Stimulated activated CD4-positive, alpha-beta T cell treated with anti-CD3 and anti-CD28 coated beads, Interleukin-2, amount 100 ng/mL, for 24 hours (primary cell): ENCODE measurements around the gene OR2Z1.

Experiments used
- DNase-seq, 2 donors: peaks; one replicate each; pipeline ENCODE4 v3.0.0-alpha.2; 2020

OR2Z1 gene, protein sequence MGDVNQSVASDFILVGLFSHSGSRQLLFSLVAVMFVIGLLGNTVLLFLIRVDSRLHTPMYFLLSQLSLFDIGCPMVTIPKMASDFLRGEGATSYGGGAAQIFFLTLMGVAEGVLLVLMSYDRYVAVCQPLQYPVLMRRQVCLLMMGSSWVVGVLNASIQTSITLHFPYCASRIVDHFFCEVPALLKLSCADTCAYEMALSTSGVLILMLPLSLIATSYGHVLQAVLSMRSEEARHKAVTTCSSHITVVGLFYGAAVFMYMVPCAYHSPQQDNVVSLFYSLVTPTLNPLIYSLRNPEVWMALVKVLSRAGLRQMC

DNA sequence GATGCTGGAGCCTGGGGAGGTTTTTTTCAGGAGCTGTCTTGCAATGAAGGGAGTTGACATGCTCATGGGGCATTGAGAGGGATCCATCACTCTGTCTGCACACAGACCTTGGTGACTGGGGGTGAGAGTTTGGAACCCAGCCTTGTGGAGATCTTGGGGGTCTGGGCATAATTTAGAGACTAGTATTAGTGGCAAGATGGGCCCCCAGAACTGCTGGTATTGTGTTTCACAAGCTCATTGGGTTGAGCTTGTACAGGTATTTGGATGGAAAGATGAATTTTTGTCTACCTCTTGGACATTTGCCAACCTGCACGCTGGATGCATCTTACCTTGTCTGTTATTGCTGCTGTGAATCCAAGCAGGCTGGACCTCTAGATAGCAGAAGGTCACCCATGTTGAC, at the start of gene OR2Z1:
Gene OR2Z1, plus strand, starts transcription at position 301 of the 400 bp plus-strand sequence. CDS start 9,395 bp downstream, outside the sequence.
- DNase-seq: no peak

DNA sequence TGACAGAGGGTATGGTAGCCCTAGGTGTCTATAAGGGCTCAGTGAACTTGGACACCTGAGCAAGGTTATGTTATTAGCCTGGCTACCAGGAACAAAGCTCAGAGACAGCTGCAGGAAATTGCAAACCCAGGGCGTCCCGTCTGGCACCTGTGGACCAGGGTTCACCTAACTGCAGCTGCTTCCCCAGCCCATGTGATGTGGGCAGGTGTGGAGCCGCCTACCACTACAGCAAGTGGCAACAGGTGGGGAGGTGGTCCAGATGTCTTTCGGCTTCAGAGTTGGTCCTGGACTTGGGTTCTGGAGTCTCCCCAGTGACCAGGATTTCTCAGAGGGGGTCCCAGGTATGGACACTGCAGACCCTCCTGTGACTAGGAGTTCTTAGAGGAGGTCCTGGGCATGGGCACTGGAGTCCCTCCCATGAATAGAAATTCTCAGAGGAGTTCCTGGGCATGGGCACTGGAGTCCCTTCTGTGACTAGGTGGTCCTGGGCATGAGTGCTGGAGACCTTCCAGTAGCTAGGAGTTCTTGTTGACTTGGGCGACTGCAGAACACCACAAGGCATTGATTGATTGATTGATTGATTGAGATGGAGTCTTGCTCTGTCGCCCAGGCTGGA, 48.0 kb upstream of the OR2Z1 start:
- DNase-seq: no peak

DNA sequence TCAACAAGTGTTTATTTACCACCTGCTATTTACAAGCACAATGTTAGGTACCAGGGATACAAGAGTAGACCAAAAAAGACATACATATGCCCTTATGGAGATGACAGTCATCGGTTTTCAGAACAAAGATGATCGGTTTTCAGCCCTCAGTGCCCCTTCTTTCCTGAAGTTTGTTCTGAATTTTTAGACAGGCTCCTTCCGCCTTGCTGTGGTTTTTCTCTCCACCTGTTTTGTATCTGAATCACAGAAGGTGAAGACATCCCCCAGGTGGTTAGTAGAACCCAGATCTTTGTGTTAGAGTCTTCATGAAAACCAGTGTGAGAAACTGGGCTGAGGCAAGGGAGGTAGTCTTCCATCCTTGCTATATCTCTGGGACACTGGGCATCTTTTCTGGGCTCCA, 46.4 kb upstream of the OR2Z1 start:
- no peak for DNase-seq

DNA sequence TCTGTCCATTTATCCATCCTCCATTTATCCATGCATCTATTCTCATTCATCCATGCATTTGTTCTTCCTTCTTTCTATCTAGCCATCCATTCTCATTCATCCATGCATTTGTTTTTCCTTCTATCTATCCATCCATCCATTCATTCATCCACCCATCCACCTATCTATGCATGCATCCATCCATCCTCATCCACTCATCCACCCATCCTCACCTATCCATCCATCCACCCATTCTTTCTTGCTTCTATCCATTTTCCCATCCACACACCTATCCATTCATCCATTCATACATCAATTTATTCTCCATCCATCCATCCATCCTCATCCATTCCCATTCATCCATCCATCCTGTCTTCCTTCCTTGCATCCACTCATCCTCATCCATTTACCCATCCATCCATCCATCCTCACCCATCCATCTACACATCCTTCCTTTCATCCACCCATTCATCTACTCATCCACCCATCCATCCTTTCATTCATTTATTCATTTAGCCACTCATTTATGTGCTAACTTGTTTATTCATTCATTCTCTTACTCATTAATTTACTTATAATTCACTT, 43.1 kb upstream of the OR2Z1 start:
- no peak for DNase-seq

DNA sequence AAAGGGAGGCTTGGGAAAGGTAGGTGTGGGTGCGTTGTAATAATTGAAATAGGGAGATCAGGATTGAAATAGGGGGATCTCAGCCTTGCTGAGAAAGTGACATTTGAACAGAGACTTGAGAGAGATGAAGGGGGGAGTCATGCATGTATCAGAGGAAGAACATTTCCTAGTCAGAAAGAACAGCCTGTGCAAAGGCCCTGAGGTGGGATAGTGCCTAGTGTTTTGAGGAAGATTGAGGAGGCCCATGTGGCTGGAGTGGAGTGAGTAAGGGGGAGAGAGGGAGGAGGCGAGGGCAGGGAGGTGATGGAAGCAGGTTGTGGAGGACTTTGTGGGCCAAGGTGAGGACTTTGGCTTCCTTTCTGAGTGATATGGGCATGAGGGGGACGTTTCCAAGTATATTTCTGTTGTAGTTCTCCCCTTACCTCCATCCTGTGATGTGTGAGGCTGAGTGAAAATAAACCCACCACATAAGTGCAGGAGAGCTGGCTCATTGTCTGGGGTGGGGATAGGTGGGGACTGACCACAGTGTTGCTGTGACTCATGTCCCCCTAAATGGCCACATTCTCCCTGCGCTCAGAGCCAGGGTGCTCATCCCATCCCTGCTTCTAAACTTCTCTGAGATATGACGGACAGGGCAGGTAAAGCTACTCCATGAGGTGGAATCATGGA, 40.6 kb upstream of the OR2Z1 start:
- no peak for DNase-seq

DNA sequence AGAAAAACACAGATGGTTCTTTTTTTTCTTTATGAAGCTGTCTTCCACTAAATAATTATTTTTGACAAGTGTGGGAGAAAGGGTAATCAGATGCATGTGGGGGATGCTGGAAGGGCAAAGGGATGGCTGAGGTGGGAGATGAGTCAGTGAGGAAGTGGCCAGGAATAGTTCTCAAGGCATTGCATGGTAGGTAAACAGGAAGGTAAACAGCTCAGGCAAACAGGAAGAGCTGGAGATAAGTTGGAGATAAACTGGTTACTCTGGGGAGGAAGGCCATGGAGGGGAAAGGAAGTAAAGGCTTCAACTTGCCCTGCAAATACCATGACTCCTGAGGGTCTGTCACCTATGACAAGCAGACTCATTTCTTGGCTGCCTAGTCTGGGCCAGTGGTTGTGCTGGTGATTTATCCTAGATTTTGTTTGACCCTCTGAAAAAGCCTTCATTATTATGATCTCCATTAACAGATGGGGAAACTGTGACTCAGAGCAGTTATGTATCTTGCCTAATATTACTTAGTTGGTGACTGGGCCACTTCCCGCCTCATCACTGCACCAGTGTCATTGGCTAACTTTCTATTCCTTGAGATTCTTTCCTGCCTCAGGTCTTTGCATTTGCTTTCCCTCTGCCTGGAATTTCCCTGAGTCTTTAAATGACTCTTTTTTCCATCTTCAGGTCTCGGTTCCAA, 39.9 kb upstream of the OR2Z1 start:
- DNase-seq: no peak

DNA sequence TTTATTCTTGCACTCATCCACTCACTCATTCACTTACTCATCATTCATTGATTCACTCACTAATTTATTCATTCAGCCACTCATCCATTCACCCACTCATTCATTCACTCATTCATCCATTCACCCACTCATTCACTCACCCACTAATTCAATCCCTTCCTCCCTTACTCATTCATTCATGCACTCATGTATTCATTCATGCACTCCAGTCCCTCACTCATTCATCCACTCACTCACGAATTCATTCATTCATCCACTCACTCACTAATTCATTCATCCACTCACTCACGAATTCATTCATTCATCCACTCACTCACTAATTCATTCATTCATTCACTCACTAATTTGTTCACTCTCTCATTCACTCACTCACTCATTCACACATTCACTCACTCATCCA, 39.0 kb upstream of the OR2Z1 start:
- DNase-seq: no peak

DNA sequence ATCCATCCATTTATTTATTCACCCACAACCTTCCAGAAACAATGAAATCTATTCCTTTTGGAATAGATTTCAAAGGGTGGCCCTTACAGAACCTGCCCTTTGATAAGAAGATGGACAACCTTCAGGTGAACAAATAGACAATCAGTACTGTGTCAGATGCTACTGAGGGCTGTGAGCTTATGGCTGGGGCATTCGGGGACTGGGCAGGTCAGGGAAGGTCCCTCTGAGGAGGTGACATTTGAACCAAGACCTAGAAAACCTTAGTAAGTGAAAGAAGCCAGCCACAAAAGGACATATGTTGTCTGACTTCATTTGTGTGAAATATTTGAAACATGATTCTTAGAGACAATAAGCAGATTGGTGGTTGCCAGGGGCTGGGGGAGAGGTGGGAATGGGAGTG, 38.5 kb upstream of the OR2Z1 start:
- DNase-seq: no peak

DNA sequence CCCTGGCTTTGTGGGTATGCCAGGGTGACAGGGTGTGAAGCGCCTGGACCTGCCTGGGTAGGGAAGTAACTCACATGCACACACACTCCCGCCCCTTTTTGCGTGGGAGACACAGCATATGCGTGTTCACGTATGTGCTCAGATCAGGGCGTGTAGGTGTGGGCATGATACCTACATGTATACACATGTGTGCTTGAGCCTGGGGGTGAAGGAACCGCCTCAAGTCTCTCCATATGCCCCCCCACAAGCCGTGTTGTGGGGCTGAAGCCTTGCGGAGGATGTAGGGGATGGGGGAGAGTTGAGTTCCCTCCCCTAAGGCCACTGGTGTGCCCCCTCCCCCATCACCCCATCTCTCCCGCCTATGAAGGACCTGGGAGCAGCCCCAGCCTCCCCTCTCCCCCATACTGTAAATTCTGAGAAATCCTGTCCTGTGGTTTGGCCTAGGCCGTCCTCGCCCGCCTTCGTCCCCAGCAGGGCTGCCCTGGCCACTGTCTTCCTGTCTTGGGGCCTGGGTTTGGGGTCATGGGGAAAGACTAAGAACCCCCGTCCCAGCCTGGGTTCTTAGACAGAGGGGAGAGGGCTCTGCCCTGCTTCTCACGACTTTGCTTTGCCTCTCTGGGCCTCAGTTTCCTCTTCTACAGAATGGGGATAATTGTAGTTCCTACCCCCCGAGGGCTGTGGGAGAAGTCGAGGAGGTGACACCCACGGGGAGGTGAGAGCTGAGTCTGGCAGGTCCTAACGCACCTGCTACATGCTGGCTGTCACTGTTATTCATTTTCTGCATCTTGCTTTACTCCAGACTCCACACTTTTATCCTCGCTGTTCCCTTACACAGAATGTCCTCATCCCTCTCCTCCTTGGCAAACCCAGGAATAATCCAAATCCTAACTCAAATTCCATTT, 37.2 kb upstream of the OR2Z1 start:
- no peak for DNase-seq

DNA sequence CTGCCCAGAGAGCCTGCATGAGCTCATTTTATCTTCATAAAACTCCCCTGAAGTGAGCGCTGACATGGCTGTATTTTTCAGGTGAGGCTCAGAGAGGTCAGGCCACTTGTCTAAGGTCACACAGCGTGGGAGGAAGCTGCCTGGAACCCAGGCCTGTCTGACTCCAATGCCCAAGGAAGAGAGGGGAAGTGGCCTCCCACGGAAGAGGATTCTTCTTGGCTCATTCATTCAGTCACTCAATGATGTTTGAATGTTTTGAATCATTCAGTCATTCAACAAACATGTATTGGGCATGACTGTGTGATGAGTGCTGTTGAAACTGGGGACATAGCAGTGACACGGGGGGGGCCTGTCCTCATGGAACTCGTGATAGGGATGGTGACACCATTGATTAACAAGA, 34.9 kb upstream of the OR2Z1 start:
- DNase-seq: no peak

DNA sequence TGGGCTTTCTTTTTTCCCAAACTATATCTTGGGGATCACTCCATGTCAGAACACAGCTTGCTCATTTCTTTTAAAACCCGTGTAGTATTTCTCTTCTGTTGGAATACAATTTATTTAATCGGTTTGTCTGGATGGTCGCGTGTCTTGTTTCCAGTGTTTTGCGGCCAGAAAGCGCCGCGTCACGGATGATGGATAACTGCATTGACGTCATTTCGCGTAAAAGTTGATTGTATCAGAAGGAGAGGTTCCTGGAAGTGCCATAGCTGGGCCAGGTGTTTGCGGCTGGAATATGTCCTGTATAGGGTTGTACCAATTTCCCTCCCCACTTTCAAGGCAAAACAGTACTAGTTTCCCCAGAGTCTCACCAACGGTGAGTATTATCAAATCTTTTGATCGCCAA, 32.5 kb upstream of the OR2Z1 start:
- DNase-seq: no peak

DNA sequence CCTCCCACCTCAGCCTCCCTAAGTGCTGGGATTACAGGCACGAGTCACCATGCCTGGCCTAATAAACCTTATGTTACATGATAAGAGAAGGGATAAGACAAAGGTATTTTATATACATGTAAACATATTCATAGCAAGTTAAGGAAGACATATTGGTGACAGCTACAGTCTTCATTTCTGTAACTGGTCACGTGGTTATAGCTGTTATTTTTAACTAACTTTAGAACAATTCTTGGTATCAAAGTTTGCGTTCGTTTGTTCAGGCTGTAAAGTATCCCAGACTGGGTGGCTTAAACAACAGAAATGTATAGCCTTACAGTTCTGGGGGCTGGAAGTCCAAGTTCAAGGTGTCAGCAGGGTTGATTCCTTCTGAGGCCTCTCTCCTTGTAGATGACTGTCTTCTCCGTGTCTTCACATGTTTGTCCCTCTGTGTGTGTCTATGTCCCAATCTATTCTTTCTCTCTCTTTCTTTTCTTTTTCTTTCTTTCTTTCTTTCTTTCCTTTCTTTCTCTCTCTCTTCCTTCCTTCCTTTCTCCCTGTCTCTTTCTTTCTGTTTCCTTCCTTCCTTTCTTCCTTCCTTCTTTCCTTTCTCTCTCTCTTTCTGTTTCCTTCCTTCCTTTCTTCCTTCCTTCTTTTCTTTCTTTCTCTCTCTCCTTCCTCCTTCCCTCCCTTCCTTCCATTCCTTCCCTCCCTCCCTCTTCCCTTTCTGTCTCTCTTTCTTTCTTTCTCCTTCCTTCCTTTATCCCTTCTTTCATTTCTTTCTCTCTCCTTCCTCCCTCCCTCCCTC, 30.5 kb upstream of the OR2Z1 start:
- DNase-seq: no peak

DNA sequence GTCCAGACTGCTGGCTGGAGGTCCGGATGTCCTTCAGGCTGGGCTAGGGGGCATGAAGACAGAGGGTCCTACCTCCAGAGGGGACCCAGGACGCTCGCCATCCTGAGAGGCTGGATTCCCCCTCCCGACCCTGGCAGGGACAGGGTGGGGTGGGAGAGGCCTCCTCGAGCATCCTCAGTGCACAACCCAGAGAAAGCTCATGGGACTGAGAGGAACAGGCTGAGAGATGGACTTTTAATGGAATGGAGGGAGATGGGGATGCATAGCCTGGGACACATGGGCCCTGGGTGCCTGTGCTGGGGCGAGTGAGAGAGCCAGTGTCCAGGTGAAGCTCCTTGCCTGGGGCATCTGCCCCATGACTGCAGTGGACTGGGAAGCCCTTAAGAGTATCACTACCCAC, 25.9 kb upstream of the OR2Z1 start:
- DNase-seq: no peak

DNA sequence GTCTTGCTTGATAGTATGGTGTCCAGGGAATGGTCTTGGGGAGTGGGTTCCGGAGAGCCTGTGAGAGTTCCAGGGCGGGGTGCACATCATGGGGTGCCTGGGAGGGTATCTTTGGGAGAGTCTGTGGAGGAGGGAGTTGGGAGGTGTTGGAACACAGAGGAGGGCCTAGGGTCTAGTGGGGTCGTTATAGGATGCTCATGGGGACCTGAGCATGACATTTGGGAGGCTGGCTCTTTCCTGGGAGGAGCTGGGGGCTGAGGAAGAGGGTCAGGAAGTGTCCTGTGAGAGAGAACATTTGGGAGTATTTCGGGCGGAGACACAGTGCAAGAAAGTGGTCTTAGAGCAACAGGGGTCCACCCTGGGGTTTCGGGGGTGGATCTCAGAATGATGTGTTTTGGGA, 25.5 kb upstream of the OR2Z1 start:
- DNase-seq: no peak

DNA sequence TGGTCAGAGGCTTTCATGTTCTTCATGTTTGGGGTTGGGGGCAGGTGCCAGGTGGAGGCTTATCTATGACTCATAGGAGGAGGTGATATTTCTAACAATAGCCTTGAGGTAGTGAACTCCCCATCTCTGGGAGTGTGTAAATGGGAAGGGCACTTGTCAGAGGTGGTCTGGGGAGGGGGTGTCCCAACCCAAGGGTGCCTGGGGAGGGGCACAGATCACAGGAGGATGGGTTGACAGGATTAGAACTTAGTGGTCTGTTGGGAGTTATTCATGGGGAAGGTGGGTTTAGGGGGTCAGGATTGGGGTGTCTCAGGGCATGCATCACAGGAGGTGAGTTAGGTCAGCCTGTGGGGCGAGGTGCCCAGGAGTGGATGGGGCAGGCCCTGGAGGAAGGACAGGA, 24.4 kb upstream of the OR2Z1 start:
- DNase-seq: no peak

DNA sequence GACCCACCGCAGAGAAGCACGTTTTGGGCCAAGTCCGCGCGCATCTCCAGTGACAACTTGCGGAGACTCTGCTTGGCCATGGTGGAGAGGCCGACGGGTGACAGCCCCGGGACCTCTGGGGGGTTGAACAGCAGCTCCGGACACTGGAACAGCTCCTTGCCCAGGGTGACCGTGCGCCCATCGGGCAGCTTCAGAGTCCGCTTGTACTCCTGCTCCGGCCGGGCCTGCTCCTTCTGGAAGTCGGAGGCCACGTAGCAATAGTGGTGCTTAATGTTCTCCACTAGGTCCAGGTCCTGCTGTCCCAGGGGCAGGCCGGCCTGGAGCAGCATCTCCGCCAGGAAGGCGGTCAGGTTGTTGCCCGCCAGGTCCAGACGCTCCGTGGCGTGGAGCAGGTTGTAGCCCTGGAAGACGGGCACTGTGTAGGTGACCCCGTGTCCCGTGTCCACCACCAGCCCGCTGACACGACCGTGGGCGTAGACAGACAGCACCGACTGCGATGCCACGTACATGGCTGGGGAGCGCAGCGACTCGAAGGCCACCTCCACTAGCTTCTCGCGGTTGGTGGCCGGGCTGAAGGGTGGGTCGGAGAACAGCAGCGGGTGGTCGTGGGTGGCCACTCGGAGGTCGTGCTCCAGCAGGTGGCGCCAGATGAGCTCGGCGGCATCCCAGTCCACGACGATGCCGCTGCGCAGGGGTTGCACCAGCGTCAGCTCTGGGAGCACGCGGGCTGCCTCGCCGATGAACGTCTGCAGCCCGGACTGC, 23.6 kb upstream of the OR2Z1 start:
- DNase-seq: peak in 1 of 2 donors; percentile 33

DNA sequence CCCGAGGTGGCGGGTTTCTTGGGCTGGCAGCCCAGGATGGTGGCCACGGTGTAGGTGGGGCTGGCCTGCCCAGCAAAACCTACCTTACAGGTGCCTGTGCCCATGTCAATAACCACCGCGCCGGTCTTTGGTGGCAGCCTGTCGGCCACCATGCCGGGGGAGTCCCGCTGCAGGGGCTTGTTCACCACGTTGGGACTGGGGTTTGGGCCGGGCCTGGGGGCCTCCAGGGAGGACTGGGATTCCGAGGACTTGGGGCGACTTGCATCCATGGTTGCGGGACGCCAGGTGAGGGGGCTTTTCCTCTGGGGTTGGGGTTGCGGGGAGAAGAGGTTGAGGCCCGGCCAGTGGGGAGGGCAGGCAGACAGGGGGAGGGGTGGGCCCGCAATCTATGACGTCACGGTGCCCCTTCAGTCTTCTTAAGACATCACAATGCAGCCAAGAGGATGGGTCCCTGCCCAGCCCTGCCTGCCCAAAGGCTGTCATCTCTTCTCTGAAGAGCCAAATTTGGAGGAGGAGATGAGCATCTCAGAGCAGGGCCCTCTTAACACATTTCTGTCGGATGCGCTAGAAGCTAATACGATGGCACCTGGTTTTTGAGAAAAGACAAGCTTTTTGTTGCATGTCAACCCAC, 22.9 kb upstream of the OR2Z1 start, which contains the start of gene ACTL9:
Gene ACTL9, minus strand, starts transcription at position 363 of the 631 bp plus-strand sequence. Its CDS starts 94 bp downstream, at position 269.
- no peak for DNase-seq

DNA sequence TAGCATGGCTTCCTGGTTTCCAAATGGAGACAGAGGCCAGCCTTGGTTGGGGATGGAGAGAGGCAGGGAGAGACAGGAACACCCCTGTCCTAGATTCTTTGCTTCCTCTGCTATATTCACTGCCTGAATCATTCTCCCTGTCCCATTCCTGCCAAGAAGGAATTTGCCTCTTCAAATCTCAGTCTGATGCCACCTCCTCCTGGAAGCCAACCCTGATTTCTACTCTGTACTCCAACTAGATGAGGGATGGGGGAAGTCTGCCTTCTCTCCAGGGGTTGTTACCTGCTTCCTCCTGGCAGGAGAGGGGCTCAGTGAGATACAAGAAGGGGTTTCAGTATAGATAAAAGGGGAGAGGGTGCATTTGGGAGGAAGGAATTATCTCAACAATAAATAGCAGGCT, 21.5 kb upstream of the OR2Z1 start:
- DNase-seq: no peak

DNA sequence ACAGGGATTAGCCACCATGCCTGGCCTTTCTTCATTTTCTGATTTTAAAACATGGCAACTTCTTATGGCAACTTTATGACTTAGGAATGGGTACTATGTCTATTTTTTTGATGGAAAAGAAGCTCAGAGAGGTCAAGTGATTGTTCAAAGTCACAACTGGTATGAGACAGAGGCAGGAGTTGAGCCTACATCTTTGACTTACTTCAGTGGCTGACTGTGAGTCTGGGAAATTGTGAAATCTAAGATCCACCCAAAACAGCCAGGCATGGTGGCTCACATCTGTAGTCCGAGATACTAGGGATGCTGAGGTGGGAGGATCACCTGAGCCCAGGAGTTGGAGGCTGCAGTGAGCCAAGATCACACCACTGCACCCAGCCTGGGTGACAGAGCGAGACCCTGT, 20.5 kb upstream of the OR2Z1 start:
- no peak for DNase-seq

DNA sequence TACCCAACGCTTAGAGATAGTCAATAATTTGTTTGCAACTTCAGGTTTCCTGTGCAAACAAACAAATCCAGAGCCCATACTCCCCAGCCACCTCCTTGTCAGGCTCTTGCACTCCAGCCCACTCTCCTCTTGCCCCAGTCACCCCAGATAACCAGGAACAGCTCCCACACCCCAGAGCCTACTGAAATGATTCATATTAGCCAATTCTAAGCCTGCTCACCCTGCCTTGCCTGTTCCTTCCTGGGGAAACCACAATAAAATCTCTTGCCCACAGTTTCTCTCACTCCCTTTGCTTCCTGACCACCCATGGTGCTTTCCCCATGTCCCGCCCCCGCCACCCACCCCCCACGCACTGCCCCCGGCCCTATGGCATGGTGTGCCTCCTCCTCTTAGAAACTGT, 19.1 kb upstream of the OR2Z1 start:
- peak; percentile 27 for DNase-seq
